GM21528 (cell line): ENCODE data around the gene TAL1.

Experiments used
- ATAC-seq: cut with Tn5 transposase; IDR thresholded peaks from one replicate; pipeline ENCODE4 v1.9.1; 2021; ENCODE audit warnings: mild to moderate bottlenecking, moderate library complexity; ENCODE audit not compliant: unreplicated experiment, low FRiP score

The TAL1 gene

GRCh38 chr1:47189844-47190508 is 42.0 kb downstream of the TAL1 start, which contains the start of gene PDZK1IP1:
Gene PDZK1IP1 (minus strand): TSS chr1:47190036. CDS start chr1:47189932, 104 bp downstream.
- ATAC-seq: no peak

GRCh38 chr1:47188791-47189785 is 42.9 kb downstream of the TAL1 start:
- no peak for ATAC-seq

- ATAC-seq: no peak
These were observed 44.1 kb downstream of the TAL1 start for GRCh38 chr1:47187926-47188250.

GRCh38 chr1:47187231-47187925 is 44.6 kb downstream of the TAL1 start:
- no peak for ATAC-seq

- no peak for ATAC-seq
These were observed 45.5 kb downstream of the TAL1 start for GRCh38 chr1:47186267-47187185.

GRCh38 chr1:47184822-47185677 is 47.0 kb downstream of the TAL1 start:
- no peak for ATAC-seq

GRCh38 chr1:47184090-47184821 is 47.8 kb downstream of the TAL1 start:
- no peak for ATAC-seq

GRCh38 chr1:47183308-47184089 is 48.5 kb downstream of the TAL1 start:
- ATAC-seq: no peak

GRCh38 chr1:47182676-47183235 is 49.3 kb downstream of the TAL1 start:
- ATAC-seq: no peak

GRCh38 chr1:47181955-47182675 is 49.9 kb downstream of the TAL1 start:
- ATAC-seq: no peak

- ATAC-seq: no peak
These were observed 50.7 kb downstream of the TAL1 start for GRCh38 chr1:47181095-47181954.

GRCh38 chr1:47180603-47181094 is 51.4 kb downstream of the TAL1 start:
- ATAC-seq: no peak

- no peak for ATAC-seq
These were observed 51.9 kb downstream of the TAL1 start for GRCh38 chr1:47179988-47180563.

- peak; percentile 82 for ATAC-seq
These were observed 52.7 kb downstream of the TAL1 start for GRCh38 chr1:47179017-47179987.
